GM12872 (cell line): ENCODE results near the gene MYBPC3.

Experiments
- CTCF ChIP-seq: IDR thresholded peaks from 3 replicates; pipeline ENCODE4 v1.5.1; 2011; ENCODE audit warnings: low read depth, mild to moderate bottlenecking, low read length, moderate library complexity; ENCODE audit not compliant: insufficient read depth

The MYBPC3 gene

GRCh38 chr11:47338396-47339241 lies 13.9 kb downstream of the MYBPC3 start:
- no peak for TF ChIP-seq CTCF

GRCh38 chr11:47337229-47337924 lies 15.1 kb downstream of the MYBPC3 start:
- no peak for TF ChIP-seq CTCF

GRCh38 chr11:47336595-47336994 lies 15.9 kb downstream of the MYBPC3 start:
- no peak for TF ChIP-seq CTCF

- no peak for TF ChIP-seq CTCF
These were observed 16.8 kb downstream of the MYBPC3 start for GRCh38 chr11:47335733-47336132.

- no peak for TF ChIP-seq CTCF
These were observed 18.5 kb downstream of the MYBPC3 start for GRCh38 chr11:47333886-47334443.

- no peak for TF ChIP-seq CTCF
These were observed 19.0 kb downstream of the MYBPC3 start for GRCh38 chr11:47333526-47333845.

- no peak for TF ChIP-seq CTCF
These were observed 19.5 kb downstream of the MYBPC3 start for GRCh38 chr11:47332791-47333525.
